HepG2 (cell line): Measurements from ENCODE around the gene ZBTB26. TPM values are rescaled to one million over a fixed set of nuclear protein-coding genes. Genes with fewer than 3 reads are reported as not detected.

Experiments
- BRCA1 ChIP-seq: sonication (generic); formaldehyde crosslinking; IDR thresholded peaks from 2 replicates; pipeline ENCODE4 v1.4.0; 2020; ENCODE audit warnings: missing genetic modification reagents
- ELF4 ChIP-seq: sonication (generic); formaldehyde crosslinking; IDR thresholded peaks from 2 replicates; pipeline ENCODE4 v1.5.0; 2020; ENCODE audit warnings: missing genetic modification reagents, mild to moderate bottlenecking, moderate library complexity, borderline replicate concordance
- FOXC1 ChIP-seq: sonication (generic); formaldehyde crosslinking; IDR thresholded peaks from 2 replicates; pipeline ENCODE4 v1.8.0; 2022; ENCODE audit warnings: mild to moderate bottlenecking, missing genetic modification reagents, borderline replicate concordance
- HDAC6 ChIP-seq: fragments of 200-600 bp; sonication (generic); IDR thresholded peaks from 2 replicates; pipeline ENCODE4 v1.7.0; 2017; ENCODE audit warnings: mild to moderate bottlenecking, antibody characterized with exemption, low read length, low read depth
- KLF12 ChIP-seq: sonication (generic); formaldehyde crosslinking; IDR thresholded peaks from 2 replicates; pipeline ENCODE4 v1.4.0; 2020; ENCODE audit warnings: missing genetic modification reagents, borderline replicate concordance
- MLLT10 ChIP-seq: sonication (generic); formaldehyde crosslinking; IDR thresholded peaks from 2 replicates; pipeline ENCODE4 v1.4.0; 2020; ENCODE audit warnings: missing genetic modification reagents
- NCOA5 ChIP-seq: sonication (generic); formaldehyde crosslinking; IDR thresholded peaks from 2 replicates; pipeline ENCODE4 v1.4.0; 2020; ENCODE audit warnings: missing genetic modification reagents
- PAX8 ChIP-seq: sonication (generic); formaldehyde crosslinking; IDR thresholded peaks from 2 replicates; pipeline ENCODE4 v1.8.0; 2022; ENCODE audit warnings: mild to moderate bottlenecking, missing genetic modification reagents, borderline replicate concordance
- PBX2 ChIP-seq: IDR thresholded peaks from 2 replicates; pipeline ENCODE4 v1.6.1; 2016; ENCODE audit warnings: control low read depth
- SETDB1 ChIP-seq: sonication (generic); formaldehyde crosslinking; IDR thresholded peaks from 2 replicates; pipeline ENCODE4 v1.5.1; 2020; ENCODE audit warnings: missing genetic modification reagents, mild to moderate bottlenecking, borderline replicate concordance
- SMAD1 ChIP-seq: sonication (generic); formaldehyde crosslinking; IDR thresholded peaks from 2 replicates; pipeline ENCODE4 v1.4.0; 2020; ENCODE audit warnings: missing genetic modification reagents, low read depth, mild to moderate bottlenecking, borderline replicate concordance
- SMAD3 ChIP-seq: sonication (generic); formaldehyde crosslinking; IDR thresholded peaks from 2 replicates; pipeline ENCODE4 v1.4.0; 2020; ENCODE audit warnings: missing genetic modification reagents
- SOX6 ChIP-seq, 2 experiments: fragments of 450-650 bp in 1 of 2; sonication (generic) in 1 of 2; formaldehyde crosslinking in 1 of 2; IDR thresholded peaks; 2 replicates each; pipeline versions ENCODE4 v1.4.0 to v1.6.1; 2017 to 2020; ENCODE audit warnings: antibody characterized with exemption in 1 of 2, mild to moderate bottlenecking in 1 of 2, missing genetic modification reagents in 1 of 2
- ZFX ChIP-seq: sonication (generic); formaldehyde crosslinking; IDR thresholded peaks from 2 replicates; pipeline ENCODE4 v1.4.0; 2020; ENCODE audit warnings: mild to moderate bottlenecking, low read depth, missing genetic modification reagents, moderate library complexity
- ZNF180 ChIP-seq: sonication (generic); formaldehyde crosslinking; IDR thresholded peaks from 2 replicates; pipeline ENCODE4 v1.4.0; 2020; ENCODE audit warnings: low read depth, missing genetic modification reagents, borderline replicate concordance
- ZNF354B ChIP-seq: sonication (generic); formaldehyde crosslinking; IDR thresholded peaks from 2 replicates; pipeline ENCODE4 v1.8.0; 2022; ENCODE audit warnings: mild to moderate bottlenecking, missing genetic modification reagents
- ZNF362 ChIP-seq: sonication (generic); formaldehyde crosslinking; IDR thresholded peaks from 2 replicates; pipeline ENCODE4 v1.4.0; 2020; ENCODE audit warnings: missing genetic modification reagents, mild to moderate bottlenecking, borderline replicate concordance
- ZNF510 ChIP-seq: sonication (generic); formaldehyde crosslinking; IDR thresholded peaks from 2 replicates; pipeline ENCODE4 v1.4.0; 2020; ENCODE audit warnings: low read depth, mild to moderate bottlenecking, missing genetic modification reagents
- ZNF550 ChIP-seq: sonication (generic); formaldehyde crosslinking; IDR thresholded peaks from 2 replicates; pipeline ENCODE4 v1.4.0; 2020; ENCODE audit warnings: mild to moderate bottlenecking, missing genetic modification reagents, borderline replicate concordance
- ZNF652 ChIP-seq: IDR thresholded peaks from 2 replicates; pipeline ENCODE4 v1.6.1; 2016; ENCODE audit warnings: low read depth, borderline replicate concordance
- ZNF781 ChIP-seq: sonication (generic); formaldehyde crosslinking; IDR thresholded peaks from 2 replicates; pipeline ENCODE4 v1.5.1; 2020; ENCODE audit warnings: borderline replicate concordance, mild to moderate bottlenecking, missing genetic modification reagents; ENCODE audit errors: not compliant biosample characterization
- polyA plus RNA-seq, 8 experiments: library from polyadenylated mRNA; depleted of rRNA in 3 of 8; stranded (reverse) in 7 of 8; unstranded in 1 of 8; fragments of >200 nt; fragmentation: Illumina TruSeq in 4 of 8; extraction: Trizol in 4 of 8; gene quantifications; 2 replicates each; pipeline versions ENCODE4 v1.2.1 to v1.2.3, GENCODE V29; 2011 to 2016; ENCODE audit warnings: low read depth in 4 of 8, missing spikeins in 1 of 8, mixed read lengths in 1 of 8; ENCODE audit not compliant: insufficient read depth in 1 of 8
- total RNA-seq, 5 experiments: library from RNA; depleted of rRNA; stranded (reverse); fragments of >200 nt; fragmentation: Illumina TruSeq; extraction: Trizol; gene quantifications; 2 replicates each; pipeline ENCODE4 v1.2.3, GENCODE V29; 2016; ENCODE audit warnings: low read depth in 1 of 5

ZBTB26 gene
- total and polyA plus RNA-seq, 2 of the 13 experiments (the other 11 are each of a cell fraction or from before 2014, with no cell fraction given) = 4.5 to 8.6 TPM

- TF ChIP-seq PAX8 (no peak), ZNF510 (CRISPR knock-in tag) (0 out of 2 replicates have a peak, but pooled peaks have one; percentile 29), ZNF354B (CRISPR knock-in tag) (no peak), MLLT10 (no peak), SETDB1 (CRISPR knock-in tag) (no peak), SMAD1 (CRISPR knock-in tag) (no peak; the same call in 1 of the 2 replicates), BRCA1 (CRISPR knock-in tag) (no peak), SOX6 (IDR thresholded peaks at IDR 0.05) (no peak), SOX6 (CRISPR knock-in tag; IDR thresholded peaks at IDR 0.05) (peak; percentile 55), ZFX (CRISPR knock-in tag) (peak; percentile 96), ZNF362 (CRISPR knock-in tag) (no peak), ELF4 (peak; percentile 77; the same call in 1 of the 2 replicates), KLF12 (0 out of 2 replicates have a peak, but pooled peaks have one; percentile 61), ZNF180 (CRISPR knock-in tag) (no peak), ZNF781 (no peak), ZNF652 (CRISPR knock-in tag) (no peak), PBX2 (no peak), SMAD3 (CRISPR knock-in tag) (peak; percentile 82; the same call in 1 of the 2 replicates), FOXC1 (CRISPR knock-in tag) (peak; percentile 84; the same call in 1 of the 2 replicates), NCOA5 (CRISPR knock-in tag) (no peak), ZNF550 (no peak), HDAC6 (no peak)
Measured at GRCh38 chr9:122931226-122932121, at the start of gene ZBTB26 (continued).
